SH-SY5Y (cell line): ENCODE measurements around the gene DOCK2.

Experiments
- GATA2 ChIP-seq: IDR thresholded peaks from 2 replicates; pipeline ENCODE4 v1.6.1; 2011; ENCODE audit warnings: mild to moderate bottlenecking, low read depth, low read length
- GATA3 ChIP-seq: IDR thresholded peaks from 2 replicates; pipeline ENCODE4 v1.6.1; 2011; ENCODE audit warnings: low read depth, mild to moderate bottlenecking, low read length, moderate library complexity

DNA sequence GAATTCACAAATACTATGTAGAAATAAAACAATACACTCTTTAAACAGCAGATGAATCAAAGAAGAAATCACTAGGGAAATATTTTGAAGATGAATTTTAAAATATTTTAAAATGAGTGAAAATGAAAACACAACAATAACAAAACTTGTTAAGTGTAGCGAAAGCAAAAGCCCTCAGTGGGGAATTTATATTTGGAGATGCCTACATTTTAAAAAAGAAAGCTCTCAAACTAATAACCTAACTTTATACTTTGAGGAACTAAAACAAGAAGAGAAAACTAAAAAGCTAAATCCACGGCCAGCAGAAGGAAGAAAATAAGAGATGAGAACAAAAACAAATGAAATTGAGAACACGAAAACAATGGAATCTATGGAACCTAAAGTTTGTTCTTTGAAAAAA lies 30.8 kb upstream of the DOCK2 start:
- TF ChIP-seq GATA2 (no peak), GATA3 (no peak)
